GM19099 (cell line): ENCODE data around the gene SFXN5.

Source experiments
- POLR2A ChIP-seq: IDR thresholded peaks from 3 replicates; pipeline ENCODE4 v1.6.1; 2011; ENCODE audit warnings: low read depth; ENCODE audit not compliant: insufficient read length; ENCODE audit errors: extremely low read depth

The SFXN5 gene

DNA sequence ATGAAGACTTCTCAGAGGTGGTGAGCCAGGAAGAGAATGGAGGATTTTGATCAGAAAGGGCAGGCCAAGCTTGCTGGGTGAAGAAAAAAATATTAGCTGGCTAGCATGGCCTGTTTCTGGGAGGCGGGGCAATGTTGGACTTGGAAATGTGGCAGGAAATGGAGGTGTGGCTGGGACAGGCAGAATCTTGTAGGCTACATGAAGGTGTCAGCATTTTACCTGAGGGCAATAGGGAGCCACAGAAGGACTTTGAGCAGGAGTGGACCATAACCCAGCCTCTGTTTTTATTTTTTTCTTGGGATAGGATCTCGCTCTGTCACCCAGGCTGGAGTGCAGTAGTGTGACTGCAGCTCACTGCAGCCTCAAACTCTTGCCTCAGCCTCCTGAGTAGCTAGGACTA, 122.5 kb downstream of the SFXN5 start:
- no peak for TF ChIP-seq POLR2A

DNA sequence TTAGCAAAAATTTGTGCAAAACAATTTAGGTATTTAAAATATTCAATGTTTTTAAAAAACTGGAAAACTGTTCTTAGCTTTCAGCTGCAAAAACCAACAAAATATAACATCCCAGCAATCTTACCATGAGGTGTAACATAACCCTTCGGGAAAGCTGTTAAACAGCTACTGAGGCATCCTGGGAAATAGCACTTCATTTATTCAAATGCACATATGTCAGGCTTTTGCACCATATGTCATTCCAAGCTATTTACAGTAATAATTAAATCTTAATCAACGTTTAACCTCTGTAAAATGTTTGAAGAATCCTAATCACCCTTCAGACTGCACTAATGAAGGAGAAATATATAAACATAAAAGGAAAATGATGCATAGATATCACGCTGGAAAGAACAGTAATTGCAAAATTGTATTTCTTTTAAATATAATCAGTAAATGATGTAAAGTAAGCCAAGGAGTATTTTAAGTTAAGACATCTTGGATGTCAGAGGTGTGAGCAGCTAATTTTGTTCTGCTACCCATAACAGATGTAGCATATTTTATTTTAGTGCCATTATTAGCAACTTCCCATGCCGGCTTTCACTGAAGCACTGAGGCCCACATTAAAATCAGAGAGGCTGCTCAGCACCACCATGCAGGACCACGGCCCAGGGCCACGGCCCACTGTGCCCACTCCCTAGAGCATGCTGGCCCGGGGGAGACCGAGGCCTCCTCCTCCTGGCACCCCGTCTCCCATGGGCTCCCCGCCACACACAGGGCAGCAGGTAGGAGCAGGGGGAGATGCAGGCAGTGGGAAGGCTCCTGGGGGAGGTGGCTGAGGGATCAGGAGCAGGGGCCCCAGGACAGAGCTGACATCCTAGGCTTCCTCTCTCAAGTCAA, 123.3 kb downstream of the SFXN5 start:
- TF ChIP-seq POLR2A: no peak

DNA sequence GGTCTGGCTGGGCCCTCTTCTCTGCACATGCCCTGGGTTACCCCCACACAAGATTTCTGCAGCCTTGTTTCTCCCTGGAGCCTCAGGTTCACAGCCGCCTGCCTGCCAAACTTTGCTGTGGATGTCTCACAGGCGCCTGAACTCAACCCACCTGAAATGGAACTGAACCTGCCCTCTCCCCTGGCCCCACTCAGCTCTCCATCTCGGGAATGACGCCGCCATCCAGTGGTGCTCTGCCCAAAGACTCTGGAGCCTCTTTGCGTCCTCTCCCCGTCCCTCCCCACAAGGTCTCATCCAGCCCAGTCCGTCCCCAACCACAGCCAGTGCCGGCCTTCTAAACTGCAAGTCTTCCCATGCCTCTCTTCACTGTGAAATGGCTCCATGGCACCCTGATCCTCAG, 125.0 kb downstream of the SFXN5 start:
- no peak for TF ChIP-seq POLR2A

DNA sequence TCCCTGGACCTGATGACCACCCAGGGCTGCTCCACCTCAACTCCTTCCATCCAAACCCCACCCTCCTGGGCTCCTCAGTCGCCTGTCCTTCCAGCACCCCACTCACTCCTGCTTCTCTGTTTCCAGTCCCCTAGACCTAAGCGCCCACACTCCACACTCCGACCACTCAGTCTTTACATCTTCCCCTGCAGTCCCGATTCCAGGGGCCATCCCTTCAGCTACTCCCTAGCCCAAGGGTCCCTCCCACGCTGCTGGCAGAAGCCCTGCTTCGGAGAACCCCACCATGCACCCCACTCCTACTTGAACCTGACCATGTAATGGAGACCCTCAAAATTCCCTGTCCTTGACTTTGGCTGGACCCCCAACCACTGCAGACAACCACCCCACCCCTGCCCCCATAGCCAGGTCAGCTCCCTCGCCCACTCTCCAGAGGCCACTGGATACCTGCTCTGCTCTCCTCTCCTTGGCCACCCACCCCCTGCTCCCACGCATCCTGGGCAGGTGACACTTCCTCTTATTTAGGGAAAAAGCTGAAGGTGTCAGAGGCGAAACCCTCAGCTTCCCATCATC, 126.0 kb downstream of the SFXN5 start:
- TF ChIP-seq POLR2A: no peak

DNA sequence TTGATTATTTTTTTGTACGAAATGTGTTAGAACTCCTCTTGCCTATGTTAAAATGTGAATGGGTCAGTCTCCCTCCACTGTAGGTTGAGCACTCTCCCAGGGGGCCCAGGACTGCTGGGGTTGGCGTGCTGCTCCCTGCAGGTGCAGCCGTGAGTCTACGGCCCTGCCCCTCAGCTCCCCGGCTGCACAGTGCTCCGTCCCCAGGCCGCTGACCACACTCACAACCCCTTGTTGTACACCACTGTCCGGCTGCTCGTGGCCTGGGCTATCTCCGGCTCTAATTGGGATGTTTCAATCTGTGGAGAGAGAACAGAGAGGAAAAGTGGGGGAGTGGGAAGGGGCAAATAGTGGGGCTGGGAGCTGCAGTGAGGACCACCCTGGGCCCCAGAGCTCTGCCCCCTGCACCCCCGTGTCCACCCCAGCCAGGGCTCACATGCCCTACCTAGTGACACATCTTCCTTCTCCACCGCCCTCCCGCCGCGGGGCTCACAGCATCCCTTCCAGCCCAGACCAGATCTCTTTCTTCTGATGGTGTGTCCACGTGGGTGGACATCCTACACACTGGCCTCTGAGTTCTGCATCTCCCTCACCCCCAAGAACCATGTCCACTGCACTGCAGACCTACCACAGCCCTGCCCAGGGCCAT, 126.6 kb downstream of the SFXN5 start:
- no peak for TF ChIP-seq POLR2A

DNA sequence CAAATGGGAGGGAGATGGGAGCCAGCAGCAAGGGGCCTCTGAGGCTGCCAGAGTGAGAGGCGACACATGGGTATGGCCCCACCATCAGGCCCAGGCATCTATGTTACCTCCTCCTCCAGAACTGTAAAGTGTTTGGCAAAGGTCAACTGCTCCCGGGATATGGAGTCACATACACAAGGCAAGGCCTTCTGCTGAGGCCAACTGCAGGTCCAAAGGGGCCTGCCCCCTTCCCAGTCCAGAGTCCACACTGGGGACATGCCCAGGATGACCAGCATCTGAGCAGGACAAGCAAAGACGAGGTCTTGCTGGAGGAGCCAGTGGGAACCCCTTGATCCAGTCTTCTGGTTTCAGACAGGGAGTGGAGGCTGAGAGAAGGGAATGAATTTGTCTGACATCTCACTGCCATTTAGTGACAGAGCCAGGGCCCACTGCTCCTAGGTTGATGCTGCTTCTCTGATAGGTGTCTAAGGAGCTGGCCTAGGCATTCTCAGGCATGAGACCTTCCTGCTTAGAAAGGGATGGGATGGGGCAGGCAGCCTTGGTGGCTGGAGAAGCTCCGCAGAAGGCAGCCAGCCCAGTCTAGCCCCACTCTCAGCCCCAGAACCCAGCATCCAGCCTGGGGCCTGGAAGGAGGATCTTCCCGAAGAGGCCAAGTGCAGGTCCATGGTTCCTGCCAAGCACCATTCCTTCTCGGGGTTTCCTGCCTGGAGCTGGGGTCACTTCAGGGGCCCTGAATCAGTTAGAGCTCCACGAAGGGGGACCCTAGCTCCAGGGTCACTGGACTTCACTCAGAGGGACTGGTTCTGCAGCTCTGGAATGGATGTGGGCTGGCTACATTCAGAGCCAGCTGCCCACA, 127.7 kb downstream of the SFXN5 start:
- no peak for TF ChIP-seq POLR2A

DNA sequence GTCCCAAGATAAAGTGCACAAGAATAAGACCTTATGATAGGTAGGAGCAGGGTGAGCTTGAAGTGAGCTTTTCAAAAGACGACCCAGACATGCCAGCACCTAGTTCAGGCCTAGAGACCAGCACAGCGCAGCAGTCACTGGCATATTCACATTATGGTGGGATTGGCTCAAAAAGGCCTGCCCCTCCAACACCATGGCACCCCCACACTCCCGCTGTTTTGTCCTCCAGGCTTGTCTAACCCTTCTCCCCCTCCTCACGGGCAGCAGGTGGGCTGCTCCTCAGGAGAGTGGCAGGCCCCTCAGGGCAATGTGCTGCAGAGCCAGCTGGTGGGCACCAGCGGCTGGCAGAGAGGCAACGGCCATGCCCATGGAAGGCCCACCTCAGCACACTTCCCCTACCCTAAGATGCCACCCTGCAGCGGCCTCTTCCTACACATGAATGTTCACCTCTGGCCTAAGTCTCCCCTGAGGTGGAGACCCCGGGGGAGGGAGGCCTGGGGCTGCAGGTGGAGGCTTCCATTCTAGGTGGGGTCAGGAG, 128.6 kb downstream of the SFXN5 start:
- TF ChIP-seq POLR2A: no peak

DNA sequence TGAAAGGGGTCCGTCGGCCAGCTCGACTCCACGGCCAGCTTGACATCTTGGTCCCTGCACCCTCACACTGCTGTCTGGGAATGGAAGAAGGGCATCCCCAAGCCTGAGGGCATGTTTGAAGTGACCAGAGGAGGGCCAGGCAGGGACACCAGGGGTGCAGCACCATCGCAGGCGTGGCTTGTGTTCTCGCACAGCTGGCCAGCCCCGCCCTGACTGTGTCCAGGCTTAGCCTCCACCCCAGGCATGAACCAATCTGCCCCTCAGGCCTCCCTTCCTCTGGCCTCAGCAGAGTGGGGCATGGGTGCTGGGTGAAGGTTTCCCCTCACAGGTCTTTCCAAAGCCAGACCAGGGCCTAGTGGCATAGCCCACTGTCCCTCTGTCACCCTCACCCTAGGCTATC, 129.2 kb downstream of the SFXN5 start:
- no peak for TF ChIP-seq POLR2A

DNA sequence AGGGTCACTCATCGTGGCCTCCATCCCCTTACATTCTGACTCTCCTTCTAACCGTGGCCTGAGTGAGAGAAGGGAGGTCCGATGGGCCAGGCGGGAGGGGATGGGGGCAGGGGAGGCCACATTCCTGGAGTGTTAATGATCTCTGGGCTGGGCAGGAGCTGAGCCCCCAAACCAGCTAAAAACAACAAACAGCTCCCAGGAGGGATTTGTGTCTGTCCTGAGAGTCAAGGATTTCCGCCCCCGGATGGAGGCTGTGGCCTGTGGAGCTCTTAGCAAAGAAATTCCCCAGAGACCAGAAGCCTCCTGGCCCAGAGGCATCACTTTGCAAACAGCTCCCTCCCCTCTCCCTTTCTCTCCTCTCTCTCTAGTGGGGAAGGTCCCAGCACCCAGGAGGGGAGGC, 130.7 kb downstream of the SFXN5 start:
- TF ChIP-seq POLR2A: no peak

DNA sequence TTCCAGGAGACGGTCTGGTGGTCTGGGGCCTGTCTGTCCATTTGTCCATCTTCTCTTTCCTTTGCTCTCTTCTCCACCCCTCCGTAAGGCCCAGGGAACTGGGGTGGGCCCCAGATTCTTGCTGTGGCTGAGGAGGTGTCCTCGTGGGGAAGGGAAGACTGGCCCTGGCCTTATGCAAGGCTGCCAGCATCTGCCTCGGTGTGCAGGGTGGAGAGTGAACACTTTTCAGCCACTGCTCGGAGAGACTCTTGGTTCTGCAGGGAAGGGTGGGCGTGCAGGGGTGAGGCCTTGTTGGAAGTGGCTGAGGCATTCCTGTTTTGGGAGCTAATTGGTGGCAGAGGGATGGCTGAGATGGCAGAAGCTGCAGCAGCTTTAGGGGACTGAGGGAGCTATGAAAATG, 131.2 kb downstream of the SFXN5 start:
- no peak for TF ChIP-seq POLR2A

DNA sequence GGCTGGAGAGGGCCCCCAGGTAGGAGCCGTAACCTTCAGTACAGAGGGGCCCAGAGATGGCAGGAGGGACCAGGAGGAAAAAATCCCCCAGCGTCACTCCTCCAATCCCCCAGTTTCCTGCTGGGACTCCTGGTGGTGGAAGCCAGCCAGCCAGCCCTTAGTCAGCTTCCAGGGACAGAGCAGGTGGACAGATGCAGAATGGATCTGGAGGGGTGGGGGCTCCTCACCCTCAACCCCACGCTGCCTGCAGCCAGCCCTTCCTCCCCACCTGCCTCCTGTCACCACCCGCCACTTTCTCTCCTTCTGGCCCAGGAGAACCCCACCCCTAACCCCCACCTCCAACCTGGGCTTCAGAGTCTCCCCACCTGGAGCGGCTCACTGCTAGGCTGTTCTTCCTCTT, 133.1 kb downstream of the SFXN5 start:
- no peak for TF ChIP-seq POLR2A

DNA sequence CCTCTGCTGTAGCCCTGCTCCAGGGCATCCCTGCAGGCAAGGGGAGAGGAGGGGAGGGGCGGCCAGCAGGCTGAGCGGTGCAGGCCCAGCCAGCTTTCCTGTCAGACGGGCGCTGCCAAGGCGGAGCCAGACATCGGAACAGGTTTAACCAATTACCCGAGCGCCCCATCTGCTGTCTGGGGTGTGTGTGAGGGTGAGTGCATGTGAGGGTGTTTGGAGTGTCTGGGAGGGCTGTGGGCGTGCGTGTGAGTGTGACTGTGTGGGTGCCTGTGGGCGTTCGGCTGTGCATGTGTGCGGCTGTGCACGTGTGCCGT, 134.2 kb downstream of the SFXN5 start:
- TF ChIP-seq POLR2A: no peak

DNA sequence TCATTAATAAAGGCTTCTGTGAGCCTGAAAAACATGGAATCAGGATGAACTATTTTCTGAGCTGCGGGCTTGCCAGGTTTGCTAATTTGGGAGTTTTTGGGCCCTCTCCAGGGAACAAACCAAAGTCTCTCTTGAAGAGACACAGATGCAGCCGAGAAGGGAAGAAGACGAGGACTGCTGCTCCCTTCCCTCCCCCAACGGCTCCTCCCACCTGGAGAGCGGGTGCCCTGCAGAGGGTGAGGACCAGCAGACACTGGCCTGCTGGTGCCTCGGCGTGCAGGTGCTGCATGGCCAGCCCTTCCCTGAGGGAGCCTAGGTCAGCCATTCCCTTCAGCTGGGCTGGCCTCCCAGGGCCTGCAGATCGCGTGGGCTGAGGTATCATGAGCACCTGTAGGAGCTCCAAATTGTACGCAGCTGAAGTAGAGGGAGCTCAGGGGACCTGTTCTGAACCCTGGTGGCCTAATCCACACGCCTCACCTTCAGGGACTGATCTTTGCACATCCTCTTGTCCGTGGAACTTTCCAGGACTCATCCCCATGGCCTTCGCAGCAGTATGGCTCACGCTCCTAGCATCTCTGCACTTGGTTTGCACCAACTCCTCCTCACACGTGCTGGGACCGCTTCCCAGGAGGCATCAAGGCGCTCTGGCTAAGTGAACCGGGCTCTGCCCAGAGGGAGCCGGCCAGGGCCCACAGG, 134.7 kb downstream of the SFXN5 start:
- no peak for TF ChIP-seq POLR2A

DNA sequence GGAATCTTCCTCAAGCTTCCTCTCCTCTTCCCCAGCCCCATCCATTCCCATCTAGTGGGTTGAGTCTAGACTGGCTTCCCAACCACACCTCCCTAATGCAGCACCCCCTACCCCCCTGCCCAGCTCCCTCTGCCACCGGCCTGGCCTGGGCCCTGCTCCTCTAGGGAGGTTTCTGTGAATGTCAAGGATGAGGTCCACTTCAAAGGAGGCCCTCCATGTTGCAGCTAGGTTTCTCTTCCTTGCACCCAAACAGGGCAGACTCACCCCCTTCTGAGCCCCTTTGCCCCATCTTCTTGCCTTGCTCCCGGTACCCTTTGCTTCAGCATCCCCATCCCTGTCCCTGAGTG, 135.9 kb downstream of the SFXN5 start:
- no peak for TF ChIP-seq POLR2A
